ENCODE results near the gene PNPLA7.
A peak's percentile ranks its signal among the peaks of the same experiment; 100 is the strongest.
"Not testable (repeated sequence)": the region's sequence is repeated elsewhere in the genome, so short reads cannot be mapped to it uniquely, and the experiment has no call there.

PNPLA7 gene

GRCh38 chr9:137478962-137479861 is 71.0 kb downstream of the PNPLA7 start:
- no peak for DNase-seq (ENCODE audit: low spot score)

DNA sequence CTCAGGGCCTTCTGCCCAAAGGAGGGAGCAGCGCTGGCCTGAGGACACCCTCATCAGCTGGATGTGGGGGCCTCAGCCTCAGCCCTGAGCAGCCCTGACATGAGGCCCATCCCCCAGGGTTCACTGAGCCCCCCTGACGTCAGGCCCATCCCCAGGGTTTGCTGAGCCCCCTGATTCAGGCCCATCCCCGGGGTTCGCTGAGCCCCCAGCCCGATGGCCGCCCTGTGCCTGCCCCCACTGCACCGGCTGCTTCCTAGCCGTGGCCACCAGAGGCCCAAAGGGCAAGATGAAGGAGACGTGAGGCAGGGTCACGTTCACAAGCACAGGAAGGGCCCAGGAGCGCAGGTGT is 71.6 kb downstream of the PNPLA7 start:
- DNase-seq (ENCODE audit: low spot score), result no peak

GRCh38 chr9:137477778-137478612 is 72.2 kb downstream of the PNPLA7 start:
- DNase-seq (ENCODE audit: low spot score), result no peak

DNA sequence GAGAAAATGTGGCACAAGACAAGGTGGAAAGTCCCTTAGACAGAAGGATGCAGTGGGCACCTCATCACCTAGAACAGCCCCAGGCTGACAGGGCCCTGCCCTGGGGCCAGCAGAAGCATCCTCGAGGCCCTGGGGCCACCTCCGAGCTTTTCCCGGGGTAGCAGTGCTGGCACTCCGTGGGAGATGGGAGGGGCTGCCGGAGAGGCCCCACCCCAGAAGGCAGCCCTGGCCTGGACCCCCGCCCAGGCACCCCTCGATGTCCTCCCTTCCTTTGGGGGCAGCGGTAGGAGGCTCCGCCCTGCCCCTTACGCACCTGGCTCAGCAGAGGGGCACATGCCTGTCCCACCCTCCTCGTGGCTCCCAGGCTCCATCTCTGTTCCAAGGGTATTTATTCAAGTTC is 73.3 kb downstream of the PNPLA7 start:
- DNase-seq (ENCODE audit: low spot score), result no peak

- no peak for DNase-seq (ENCODE audit: low spot score)
Observed at GRCh38 chr9:137475666-137476065, 74.5 kb downstream of the PNPLA7 start.

- DNase-seq (ENCODE audit: low spot score), result no peak
Observed at GRCh38 chr9:137474271-137474670, 75.9 kb downstream of the PNPLA7 start.

- no peak for DNase-seq (ENCODE audit: low spot score)
Observed at GRCh38 chr9:137470785-137471184, 79.4 kb downstream of the PNPLA7 start.

- no peak for DNase-seq (ENCODE audit: low spot score)
Observed at GRCh38 chr9:137467896-137468295, 82.3 kb downstream of the PNPLA7 start.

DNA sequence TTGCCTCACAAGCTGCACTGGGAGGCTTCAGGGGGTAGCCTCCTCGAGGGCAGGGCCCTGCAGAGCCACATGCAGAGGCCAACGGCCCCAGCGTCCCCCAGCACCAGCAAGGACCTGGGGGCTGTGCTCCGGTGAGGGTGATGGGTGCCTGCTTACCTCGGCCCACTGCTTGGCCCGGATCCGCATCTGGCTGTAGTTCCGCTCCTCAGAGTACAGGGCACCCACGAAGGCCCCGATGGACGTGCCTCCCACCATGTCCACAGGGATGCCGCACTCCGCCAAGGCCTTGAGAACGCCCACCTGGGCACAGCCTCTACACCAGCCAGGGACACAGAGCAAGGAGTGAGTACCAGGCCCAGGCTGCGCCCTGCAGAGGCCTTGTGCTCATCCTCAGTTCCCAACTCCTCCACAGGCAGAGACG is 83.0 kb downstream of the PNPLA7 start:
- no peak for DNase-seq (ENCODE audit: low spot score)

GRCh38 chr9:137466389-137467085 is 83.7 kb downstream of the PNPLA7 start:
- not testable (repeated sequence) for DNase-seq (ENCODE audit: low spot score)

DNA sequence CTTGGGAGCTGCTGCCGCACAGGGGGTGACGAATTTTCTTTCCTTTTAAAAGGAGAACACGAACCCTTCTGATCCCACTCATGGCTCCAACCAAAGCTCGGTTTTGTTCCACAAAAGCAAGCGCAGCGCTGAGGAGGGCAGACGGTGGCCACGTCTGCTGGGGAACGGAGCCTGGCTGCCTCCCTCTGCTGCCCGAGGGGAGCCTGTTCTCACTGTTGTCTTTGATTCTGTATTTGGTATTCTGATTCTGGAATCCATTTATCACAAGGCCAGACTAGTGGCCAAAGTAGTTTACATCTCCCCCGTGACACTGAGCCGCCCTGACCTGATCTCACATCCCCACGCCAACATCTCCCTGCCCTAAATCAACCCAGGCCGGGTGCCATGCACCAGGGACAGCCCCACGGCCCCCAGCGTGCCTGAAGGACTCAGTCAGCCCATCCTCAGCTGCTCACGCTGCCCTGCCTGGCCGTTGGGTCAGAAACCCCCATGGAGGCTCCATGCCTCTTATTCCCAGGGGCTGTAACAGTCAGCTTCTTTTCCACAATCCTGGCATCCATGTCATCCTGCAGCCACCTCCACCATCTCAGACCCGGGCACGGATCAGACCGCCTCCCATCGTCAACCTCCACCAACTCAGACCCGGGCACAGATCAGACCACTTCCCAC is 84.3 kb downstream of the PNPLA7 start:
- no peak for DNase-seq (ENCODE audit: low spot score)

DNA sequence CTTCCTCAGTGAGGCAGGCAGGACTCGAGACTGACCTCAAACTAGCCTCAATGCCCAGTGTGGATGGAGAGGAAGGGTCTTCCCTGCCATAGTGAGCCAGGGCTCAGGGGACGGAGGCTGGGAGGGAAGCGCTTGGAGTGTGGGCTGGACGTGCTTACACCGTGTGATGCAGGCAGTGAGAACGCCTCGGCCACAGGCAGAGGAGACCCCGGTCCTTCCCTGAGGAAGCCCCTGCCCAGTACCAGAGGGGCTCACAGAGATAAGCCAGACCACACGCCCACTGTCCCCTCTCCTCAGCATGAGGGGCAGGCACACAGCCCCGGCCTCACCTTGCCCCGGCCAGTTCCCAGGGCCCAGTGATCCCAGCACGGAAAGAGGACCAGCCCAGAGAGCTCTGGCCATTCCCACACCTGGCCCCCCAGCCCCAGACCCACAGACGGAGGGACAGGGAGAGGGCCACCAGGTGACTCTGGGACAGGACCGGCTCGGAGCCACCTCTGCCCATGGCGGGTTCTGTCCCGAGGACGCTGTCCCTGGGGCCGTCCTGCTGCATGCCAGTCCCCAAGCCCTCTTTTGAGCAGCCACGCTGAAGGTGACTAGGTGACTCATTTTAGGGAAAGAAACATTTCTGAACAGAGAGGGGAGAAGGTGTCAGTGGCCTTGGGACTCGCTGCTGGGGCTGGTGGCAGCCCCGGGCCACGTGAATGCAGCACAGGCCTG is 85.0 kb downstream of the PNPLA7 start:
- no peak for DNase-seq (ENCODE audit: low spot score)

DNA sequence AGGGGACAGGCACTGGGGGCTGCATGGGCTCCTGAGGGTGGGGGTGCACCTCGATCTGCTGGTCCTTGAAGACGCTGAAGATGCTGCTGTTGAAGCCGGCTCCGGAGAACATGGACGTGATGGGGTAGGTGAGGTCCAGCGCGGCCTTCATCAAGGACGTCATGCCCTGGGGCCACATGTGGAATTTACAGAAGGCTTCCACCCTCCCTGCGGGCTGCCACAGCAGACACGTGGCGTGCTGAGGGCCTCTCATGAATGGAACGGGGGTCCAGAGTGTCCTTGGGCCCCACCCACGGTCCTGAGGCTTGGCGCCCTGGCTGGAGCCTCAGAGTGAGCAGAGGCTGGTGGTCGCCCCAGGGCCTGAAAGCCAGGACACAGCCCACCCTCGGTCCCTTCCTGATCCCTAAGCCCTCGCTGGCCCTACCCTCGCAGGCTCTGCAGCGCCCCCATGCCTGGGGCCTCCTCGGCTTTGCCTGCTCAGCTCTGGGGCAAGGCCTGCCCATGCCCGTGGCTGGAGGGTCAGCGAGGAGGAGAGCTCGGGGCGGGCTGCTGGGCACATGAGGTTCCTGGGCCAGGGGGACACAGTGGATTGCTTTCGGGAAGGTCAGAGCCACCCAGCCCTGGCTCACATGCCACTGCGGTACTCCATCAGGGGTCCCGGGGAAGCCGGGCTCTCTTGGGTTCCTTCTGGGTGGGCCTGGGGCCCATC is 85.8 kb downstream of the PNPLA7 start:
- no peak for DNase-seq (ENCODE audit: low spot score)

DNA sequence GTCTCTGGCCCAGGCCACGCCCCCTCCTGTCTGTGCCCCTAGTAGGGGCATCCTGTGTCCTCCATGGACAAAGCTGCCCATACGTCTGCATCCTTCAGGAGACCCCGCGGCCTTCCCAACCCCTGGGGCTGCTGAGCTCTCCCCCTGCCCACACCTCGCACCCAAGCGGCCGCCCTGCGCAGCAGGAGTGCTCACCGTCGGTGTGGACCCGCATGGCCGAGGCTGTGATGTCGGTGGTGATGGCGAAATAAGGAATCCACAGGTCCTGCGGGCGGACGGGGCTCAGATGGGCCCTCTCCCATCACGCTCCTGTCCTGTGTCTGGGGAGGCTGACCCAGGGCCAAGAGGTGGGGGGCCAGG is 86.3 kb downstream of the PNPLA7 start:
- DNase-seq (ENCODE audit: low spot score), result no peak

- no peak for DNase-seq (ENCODE audit: low spot score)
Observed at GRCh38 chr9:137462986-137463930, 86.9 kb downstream of the PNPLA7 start.

GRCh38 chr9:137462396-137462985 is 87.7 kb downstream of the PNPLA7 start:
- no peak for DNase-seq (ENCODE audit: low spot score)

DNA sequence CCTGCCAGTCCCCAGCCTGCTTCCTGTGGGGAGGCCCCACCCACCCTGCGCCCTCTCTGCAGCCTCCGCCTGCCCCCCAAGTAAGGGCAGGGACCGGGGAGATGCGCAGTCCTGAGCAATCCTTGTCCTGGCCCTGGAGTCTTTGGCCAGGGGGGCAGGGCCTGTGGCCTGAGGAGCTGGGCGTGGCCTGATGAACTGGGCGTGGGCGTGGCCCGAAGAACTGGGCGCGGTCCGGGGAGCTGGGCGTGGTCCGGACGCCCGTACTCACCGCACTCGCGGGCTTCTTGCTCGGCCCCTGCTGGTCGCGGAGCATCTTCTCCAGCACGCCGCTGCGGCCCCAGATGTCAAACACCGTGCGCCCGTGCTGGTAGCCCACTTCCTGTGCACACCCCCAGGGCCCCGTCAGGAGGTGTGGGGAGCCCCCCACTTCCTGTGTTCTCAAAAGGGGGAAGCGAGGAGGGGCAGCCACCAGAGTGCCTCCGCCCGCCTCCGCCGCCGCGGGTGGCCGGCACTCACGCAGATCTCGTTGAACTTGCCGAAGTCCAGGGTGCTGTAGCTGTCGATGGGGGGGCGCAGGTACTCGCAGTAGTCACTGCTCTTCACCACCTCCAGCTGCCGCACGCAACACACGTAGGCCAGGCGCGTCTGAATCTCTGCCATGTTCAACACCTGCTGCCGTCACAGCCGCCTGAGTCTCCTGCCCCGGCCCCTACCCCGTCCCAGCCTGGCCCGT is 88.4 kb downstream of the PNPLA7 start:
- DNase-seq (ENCODE audit: low spot score), result peak; percentile 81

- no peak for DNase-seq (ENCODE audit: low spot score)
Observed at GRCh38 chr9:137461316-137461662, 88.9 kb downstream of the PNPLA7 start.

Data from activated CD4-positive, alpha-beta T cell treated with anti-CD3 and anti-CD28 coated beads, Interleukin-2, Interleukin-4, amounts not matched to agents 100 ng/mL and 50 ng/mL, durations not matched to agents 16 hours and 8 hours (primary cell).